Measurements from ENCODE around the gene TSEN34. TPM values are rescaled to one million over a fixed set of nuclear protein-coding genes. Genes with fewer than 3 reads are reported as not detected.
A peak's percentile ranks its signal among the peaks of the same experiment; 100 is the strongest.

Gene TSEN34
- total RNA-seq, 1 donor from 2014 or later, result 67.9 TPM

DNA sequence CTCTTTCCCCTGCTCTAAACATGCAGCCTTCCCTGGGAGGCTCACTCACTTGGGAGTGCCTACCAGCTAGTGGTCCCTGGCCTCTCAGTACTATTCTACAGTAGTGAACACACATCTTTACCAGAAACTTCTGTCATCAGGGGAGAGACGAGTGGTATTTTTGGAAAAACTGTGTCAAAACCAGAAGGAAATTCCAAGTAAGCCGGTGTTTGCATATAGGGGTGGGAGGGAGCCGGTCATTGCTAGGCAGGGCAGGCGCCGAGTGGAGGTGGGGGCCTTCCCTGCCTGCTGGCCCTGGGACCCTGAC is 16.5 kb downstream of the TSEN34 start:
- Mint-ChIP-seq H3K4me1 (peaks cover 64% of the 10 kb centered on the region), H3K27ac (ENCODE audit: unreplicated experiment) (no peak overlapping the region), H3K9me3 (no peaks in the 10 kb centered on the region), H3K27me3 (ENCODE audit: low read depth) (peaks cover 21% of the 10 kb centered on the region), H3K4me3 (peak overlapping the region; percentile 99), H3K36me3 (ENCODE audit: low read depth) (peaks cover 48% of the 10 kb centered on the region)
- no peak for DNase-seq (ENCODE audit: low read depth, low spot score)
- TF ChIP-seq, protein P1, sequence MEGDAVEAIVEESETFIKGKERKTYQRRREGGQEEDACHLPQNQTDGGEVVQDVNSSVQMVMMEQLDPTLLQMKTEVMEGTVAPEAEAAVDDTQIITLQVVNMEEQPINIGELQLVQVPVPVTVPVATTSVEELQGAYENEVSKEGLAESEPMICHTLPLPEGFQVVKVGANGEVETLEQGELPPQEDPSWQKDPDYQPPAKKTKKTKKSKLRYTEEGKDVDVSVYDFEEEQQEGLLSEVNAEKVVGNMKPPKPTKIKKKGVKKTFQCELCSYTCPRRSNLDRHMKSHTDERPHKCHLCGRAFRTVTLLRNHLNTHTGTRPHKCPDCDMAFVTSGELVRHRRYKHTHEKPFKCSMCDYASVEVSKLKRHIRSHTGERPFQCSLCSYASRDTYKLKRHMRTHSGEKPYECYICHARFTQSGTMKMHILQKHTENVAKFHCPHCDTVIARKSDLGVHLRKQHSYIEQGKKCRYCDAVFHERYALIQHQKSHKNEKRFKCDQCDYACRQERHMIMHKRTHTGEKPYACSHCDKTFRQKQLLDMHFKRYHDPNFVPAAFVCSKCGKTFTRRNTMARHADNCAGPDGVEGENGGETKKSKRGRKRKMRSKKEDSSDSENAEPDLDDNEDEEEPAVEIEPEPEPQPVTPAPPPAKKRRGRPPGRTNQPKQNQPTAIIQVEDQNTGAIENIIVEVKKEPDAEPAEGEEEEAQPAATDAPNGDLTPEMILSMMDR (conservative IDR thresholded peaks at IDR 0.05), result no peak

DNA sequence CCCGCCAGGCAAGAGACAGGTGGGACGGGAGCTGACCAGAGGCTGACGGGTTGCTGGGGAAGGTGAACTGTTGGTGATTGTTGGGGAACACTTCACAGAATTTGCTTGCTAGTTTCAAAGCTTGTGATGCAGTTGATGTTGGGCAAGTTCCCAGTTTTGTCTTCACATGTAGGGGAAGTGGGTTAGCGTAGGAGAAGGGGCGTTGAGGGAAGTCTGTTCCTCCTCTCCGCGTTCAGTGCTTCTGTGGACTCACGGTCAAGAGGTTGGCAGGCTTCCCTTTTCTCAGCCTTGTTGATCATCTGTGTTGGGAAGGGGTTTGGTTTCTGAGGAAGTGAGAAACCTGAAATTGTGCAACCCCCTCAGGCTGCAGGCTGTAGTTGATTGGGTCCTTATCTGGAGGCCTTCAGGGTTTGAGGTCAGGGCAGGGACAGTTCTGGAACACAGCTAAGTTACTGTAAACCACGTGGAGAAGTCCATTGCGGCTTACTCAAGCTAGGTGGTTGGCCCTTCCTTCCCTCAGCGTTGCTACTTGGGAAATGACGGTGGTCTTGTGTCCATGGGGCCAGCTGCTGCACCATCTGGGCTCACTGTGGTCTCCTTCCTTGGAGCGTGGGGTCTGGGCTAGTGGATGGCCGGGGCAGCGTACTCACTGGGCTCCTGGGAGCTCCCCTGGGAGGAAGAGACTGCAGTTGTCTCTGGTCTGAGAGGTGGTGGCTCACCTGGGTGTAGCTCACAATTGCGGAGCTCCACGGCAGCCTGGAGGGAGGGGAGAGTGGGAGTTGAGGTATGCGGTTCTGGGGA is 17.1 kb downstream of the TSEN34 start:
- Mint-ChIP-seq H3K27ac (ENCODE audit: unreplicated experiment) (peak overlapping the region; percentile 57), H3K27me3 (ENCODE audit: low read depth) (peaks cover 21% of the 10 kb centered on the region), H3K4me3 (peak overlapping the region; percentile 99), H3K36me3 (ENCODE audit: low read depth) (peaks cover 44% of the 10 kb centered on the region), H3K4me1 (peaks cover 59% of the 10 kb centered on the region), H3K9me3 (no peaks in the 10 kb centered on the region)
- TF ChIP-seq, protein P1 (conservative IDR thresholded peaks at IDR 0.05), result no peak
- DNase-seq (ENCODE audit: low read depth, low spot score), result no peak

DNA sequence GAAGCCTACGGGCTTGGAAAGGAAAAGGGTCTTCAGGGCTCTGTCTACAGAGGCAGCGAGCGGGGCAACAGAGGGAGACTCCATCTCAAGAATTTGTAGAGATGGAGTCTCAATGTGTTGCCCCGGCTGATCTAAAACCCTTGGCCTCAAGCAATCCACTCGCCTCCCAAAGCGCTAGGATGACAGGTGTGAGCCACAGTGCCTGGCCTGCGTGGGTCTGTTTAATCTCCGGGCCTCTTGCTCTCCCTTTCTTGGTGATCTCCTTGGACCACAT is 17.6 kb downstream of the TSEN34 start:
- Mint-ChIP-seq H3K27me3 (ENCODE audit: low read depth) (peaks cover 21% of the 10 kb centered on the region), H3K4me1 (peaks cover 53% of the 10 kb centered on the region), H3K4me3 (peak overlapping the region; percentile 99), H3K27ac (ENCODE audit: unreplicated experiment) (no peak overlapping the region), H3K36me3 (ENCODE audit: low read depth) (peaks cover 42% of the 10 kb centered on the region), H3K9me3 (no peaks in the 10 kb centered on the region)
- TF ChIP-seq, protein P1 (conservative IDR thresholded peaks at IDR 0.05), result no peak
- no peak for DNase-seq (ENCODE audit: low read depth, low spot score)

DNA sequence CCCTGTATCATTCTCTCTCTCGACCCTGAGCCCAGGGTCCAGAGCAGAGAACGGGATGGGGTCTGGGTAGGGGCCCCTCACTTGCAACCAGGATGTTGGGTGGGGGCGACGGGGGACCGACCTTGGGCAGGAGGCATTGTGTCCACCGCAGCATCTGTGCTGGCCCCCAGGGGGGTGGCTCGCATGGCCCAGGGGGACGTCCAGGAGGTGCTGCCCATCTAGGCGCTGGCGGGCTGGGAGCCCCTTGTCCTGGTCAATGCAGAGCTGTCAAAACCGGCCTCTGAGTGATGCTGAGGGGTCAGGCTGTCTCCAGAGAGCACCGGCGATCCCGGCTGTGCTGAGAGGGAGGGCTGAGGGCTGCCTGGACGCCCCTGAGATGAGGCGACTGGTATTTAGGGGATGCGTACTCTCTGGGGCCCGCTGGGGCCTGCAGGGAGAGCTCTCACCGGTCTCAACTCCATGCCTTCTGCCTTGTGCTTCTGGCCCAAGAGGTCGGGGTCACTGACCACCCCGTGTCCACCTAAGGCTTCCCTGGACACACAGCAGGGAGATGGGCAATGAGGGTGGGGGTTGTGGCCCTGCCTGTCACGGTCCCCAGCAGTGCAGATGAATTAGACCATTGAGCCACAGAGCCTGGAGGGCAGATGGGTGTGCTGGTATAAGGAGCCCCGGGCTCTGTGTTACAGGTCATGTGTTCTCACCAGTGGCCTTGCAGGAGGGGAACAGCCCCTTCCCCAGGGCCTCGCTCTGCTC is 18.1 kb downstream of the TSEN34 start:
- H3K36me3 Mint-ChIP-seq (ENCODE audit: low read depth), result peaks cover 40% of the 10 kb centered on the region
- no peak for DNase-seq (ENCODE audit: low read depth, low spot score)
- TF ChIP-seq, protein P1 (conservative IDR thresholded peaks at IDR 0.05), result no peak
- H3K27ac Mint-ChIP-seq (ENCODE audit: unreplicated experiment), result peak overlapping the region; percentile 50
- peaks cover 21% of the 10 kb centered on the region for H3K27me3 Mint-ChIP-seq (ENCODE audit: low read depth)
- peak overlapping the region; percentile 99 for H3K4me3 Mint-ChIP-seq
- H3K9me3 Mint-ChIP-seq, result no peaks in the 10 kb centered on the region
- peaks cover 52% of the 10 kb centered on the region for H3K4me1 Mint-ChIP-seq

DNA sequence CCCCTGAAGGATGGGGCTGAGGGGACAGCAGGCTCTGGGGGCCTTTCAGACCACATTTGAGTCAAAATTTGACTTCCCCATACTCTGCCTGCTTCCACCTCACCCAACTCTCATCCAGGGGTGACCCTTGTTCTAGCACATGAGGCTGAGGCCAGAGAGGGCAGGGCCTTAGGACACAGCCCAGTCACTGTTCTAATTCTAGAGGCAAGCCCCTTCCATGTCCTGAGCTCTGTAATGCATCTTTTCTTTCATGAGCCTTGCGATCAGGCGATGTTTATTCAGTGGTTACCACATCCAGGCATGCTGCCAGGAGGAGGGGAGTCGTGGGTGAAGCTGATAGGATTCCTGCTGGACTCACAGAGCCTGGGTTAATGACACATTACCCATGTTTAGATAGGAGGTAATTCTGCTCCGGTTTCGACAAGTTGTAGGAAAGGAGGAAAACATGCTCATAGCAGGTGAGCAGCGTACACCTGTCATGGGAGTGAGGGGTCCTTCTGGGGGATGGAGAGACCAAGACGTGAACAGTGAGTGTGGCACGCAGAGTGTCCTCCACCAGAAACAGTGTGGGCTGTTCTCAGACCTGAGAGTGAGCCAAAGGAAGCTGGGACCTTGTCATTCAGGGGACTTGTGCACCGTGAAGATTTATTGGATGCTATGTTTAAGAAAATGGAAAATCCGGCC is 18.8 kb downstream of the TSEN34 start:
- H3K4me1 Mint-ChIP-seq, result peaks cover 46% of the 10 kb centered on the region
- DNase-seq (ENCODE audit: low read depth, low spot score), result no peak
- peak overlapping the region; percentile 44 for H3K27ac Mint-ChIP-seq (ENCODE audit: unreplicated experiment)
- peaks cover 36% of the 10 kb centered on the region for H3K36me3 Mint-ChIP-seq (ENCODE audit: low read depth)
- no peaks in the 10 kb centered on the region for H3K9me3 Mint-ChIP-seq
- peak overlapping the region; percentile 99 for H3K4me3 Mint-ChIP-seq
- peaks cover 21% of the 10 kb centered on the region for H3K27me3 Mint-ChIP-seq (ENCODE audit: low read depth)
- TF ChIP-seq, protein P1 (conservative IDR thresholded peaks at IDR 0.05), result no peak

Data from neural crest cell (in vitro differentiated cells).